Loucy (cell line): Measurements from ENCODE around the gene METAP2.
"Not testable (repeated sequence)": the region's sequence is repeated elsewhere in the genome, so short reads cannot be mapped to it uniquely, and the experiment has no call there.

ENCODE experiments used
- H2AFZ ChIP-seq: fragments of 200-600 bp; sonication (generic); 2 replicates; pipeline ENCODE4 v1.6.0; 2016; ENCODE audit warnings: antibody characterized with exemption, mild to moderate bottlenecking, low read length, moderate library complexity
- H3F3A ChIP-seq: fragments of 200-600 bp; 2 replicates; pipeline ENCODE4 v1.6.0; 2016; ENCODE audit warnings: antibody characterized with exemption, low read depth, mild to moderate bottlenecking
- H3K27me3 ChIP-seq: fragments of 200-600 bp; sonication (generic); 2 replicates; pipeline ENCODE4 v1.6.1; 2014; ENCODE audit warnings: low read length, mild to moderate bottlenecking; ENCODE audit not compliant: insufficient read depth, poor library complexity, severe bottlenecking
- H3K36me3 ChIP-seq: fragments of 200-600 bp; sonication (generic); 2 replicates; pipeline ENCODE4 v1.6.1; 2016; ENCODE audit warnings: low read length; ENCODE audit not compliant: insufficient read depth
- H3K4me1 ChIP-seq: fragments of 200-600 bp; sonication (generic); 2 replicates; pipeline ENCODE4 v1.5.1; 2014; ENCODE audit warnings: low read length, mild to moderate bottlenecking; ENCODE audit not compliant: insufficient read depth, poor library complexity, severe bottlenecking
- H3K4me2 ChIP-seq: fragments of 200-600 bp; sonication (generic); 2 replicates; pipeline ENCODE4 v1.6.0; 2014; ENCODE audit warnings: antibody characterized with exemption, low read length, low read depth, mild to moderate bottlenecking; ENCODE audit not compliant: poor library complexity, severe bottlenecking
- H3K4me3 ChIP-seq: fragments of 200-600 bp; sonication (generic); 2 replicates; pipeline ENCODE4 v1.5.1; 2014; ENCODE audit warnings: low read length, mild to moderate bottlenecking, mixed read lengths; ENCODE audit not compliant: poor library complexity, severe bottlenecking
- H3K79me2 ChIP-seq: fragments of 200-600 bp; sonication (generic); 2 replicates; pipeline ENCODE4 v1.6.1; 2014; ENCODE audit warnings: low read length; ENCODE audit not compliant: insufficient read depth
- H3K9ac ChIP-seq: fragments of 200-600 bp; sonication (generic); 2 replicates; pipeline ENCODE4 v1.6.0; 2014; ENCODE audit warnings: mild to moderate bottlenecking, low read depth, low read length, moderate library complexity; ENCODE audit not compliant: poor library complexity, severe bottlenecking
- H3K9me2 ChIP-seq: fragments of 200-600 bp; sonication (generic); replicated peaks from 2 replicates; pipeline ENCODE4 v1.6.1; 2016; ENCODE audit warnings: low read depth, low read length, mixed read lengths
- H3K9me3 ChIP-seq: fragments of 200-600 bp; sonication (generic); 2 replicates; pipeline ENCODE4 v1.6.1; 2014; ENCODE audit warnings: mild to moderate bottlenecking, antibody characterized with exemption, low read length, low read depth; ENCODE audit not compliant: insufficient read depth
- H4K20me1 ChIP-seq: fragments of 200-600 bp; sonication (generic); 2 replicates; pipeline ENCODE4 v1.6.0; 2014; ENCODE audit warnings: antibody characterized with exemption, low read length, mild to moderate bottlenecking; ENCODE audit not compliant: insufficient read depth, poor library complexity, severe bottlenecking
- EZH2phosphoT487 ChIP-seq: fragments of 200-600 bp; IDR thresholded peaks from 2 replicates; pipeline ENCODE4 v1.6.1; 2018; ENCODE audit warnings: antibody characterized with exemption, mild to moderate bottlenecking, moderate library complexity, borderline replicate concordance
- TF ChIP-seq, protein P1 (sequence below): fragments of 200-600 bp; sonication (generic); conservative IDR thresholded peaks from 2 replicates; pipeline ENCODE4 v1.5.1; 2014; ENCODE audit warnings: mild to moderate bottlenecking, antibody characterized with exemption, low read length

Gene METAP2

DNA sequence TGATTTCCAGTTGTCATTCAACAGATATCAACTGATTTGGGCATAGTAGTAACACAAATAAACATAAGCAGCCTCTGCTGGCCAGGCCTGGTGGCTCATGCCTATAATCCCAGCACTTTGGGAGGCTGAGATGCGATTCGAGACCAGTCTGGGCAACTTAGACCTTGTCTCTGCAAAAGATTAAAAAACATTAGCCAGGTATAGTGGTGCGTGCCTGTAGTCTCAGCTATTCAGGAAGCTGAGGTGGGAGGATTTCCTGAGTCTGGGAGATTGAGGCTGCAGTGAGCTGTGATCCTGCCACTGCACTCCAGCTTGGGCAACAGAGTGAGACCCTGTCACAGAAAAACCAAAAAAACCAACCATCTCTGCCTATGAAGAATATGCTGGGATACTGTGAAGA, 7.1 kb downstream of the METAP2 start:
- Histone ChIP-seq H3K27me3 (no peaks in the 10 kb centered on the region), H3K9me2 (no peaks in the 10 kb centered on the region), H4K20me1 (peaks cover 57% of the 10 kb centered on the region), H3K9me3 (no peaks in the 10 kb centered on the region), H2AFZ (no peak overlapping the region), H3K4me1 (peaks cover 48% of the 10 kb centered on the region), H3K9ac (peak overlapping the region; percentile 7), H3K4me2 (peak overlapping the region; percentile 87), H3K4me3 (peak overlapping the region; percentile 40), H3K79me2 (peaks cover 72% of the 10 kb centered on the region), H3K36me3 (peaks cover 44% of the 10 kb centered on the region; the same call in 1 of the 2 replicates), H3F3A (no peaks in the 10 kb centered on the region)
- TF ChIP-seq EZH2phosphoT487, result no peak
- TF ChIP-seq, protein P1, sequence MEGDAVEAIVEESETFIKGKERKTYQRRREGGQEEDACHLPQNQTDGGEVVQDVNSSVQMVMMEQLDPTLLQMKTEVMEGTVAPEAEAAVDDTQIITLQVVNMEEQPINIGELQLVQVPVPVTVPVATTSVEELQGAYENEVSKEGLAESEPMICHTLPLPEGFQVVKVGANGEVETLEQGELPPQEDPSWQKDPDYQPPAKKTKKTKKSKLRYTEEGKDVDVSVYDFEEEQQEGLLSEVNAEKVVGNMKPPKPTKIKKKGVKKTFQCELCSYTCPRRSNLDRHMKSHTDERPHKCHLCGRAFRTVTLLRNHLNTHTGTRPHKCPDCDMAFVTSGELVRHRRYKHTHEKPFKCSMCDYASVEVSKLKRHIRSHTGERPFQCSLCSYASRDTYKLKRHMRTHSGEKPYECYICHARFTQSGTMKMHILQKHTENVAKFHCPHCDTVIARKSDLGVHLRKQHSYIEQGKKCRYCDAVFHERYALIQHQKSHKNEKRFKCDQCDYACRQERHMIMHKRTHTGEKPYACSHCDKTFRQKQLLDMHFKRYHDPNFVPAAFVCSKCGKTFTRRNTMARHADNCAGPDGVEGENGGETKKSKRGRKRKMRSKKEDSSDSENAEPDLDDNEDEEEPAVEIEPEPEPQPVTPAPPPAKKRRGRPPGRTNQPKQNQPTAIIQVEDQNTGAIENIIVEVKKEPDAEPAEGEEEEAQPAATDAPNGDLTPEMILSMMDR, result 0 out of 2 replicates have a peak, but pooled peaks have one; percentile 23

DNA sequence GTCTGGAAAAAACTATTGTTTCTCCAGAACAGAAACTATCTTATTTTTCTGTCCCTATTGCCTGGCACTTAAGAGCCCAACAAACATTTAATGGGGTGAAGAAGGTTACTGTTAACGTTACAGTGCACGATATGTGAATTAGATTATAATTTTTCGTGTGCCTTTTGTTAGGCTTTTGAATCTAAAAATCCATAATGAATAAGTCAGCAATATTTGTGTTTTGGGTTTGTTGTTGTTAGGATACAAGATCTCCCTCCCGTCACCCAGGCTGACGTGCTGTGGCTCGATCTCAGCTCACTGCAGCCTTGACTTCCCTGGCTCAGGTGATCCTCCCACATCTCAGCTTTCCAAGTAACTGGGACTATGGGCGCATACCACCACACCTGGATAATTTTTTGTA, 7.9 kb downstream of the METAP2 start:
- Histone ChIP-seq H3K36me3 (peaks cover 49% of the 10 kb centered on the region), H3K27me3 (no peaks in the 10 kb centered on the region), H3K9me3 (no peaks in the 10 kb centered on the region), H4K20me1 (peaks cover 50% of the 10 kb centered on the region), H3K9me2 (no peaks in the 10 kb centered on the region), H2AFZ (no peak overlapping the region), H3F3A (no peaks in the 10 kb centered on the region), H3K79me2 (peaks cover 64% of the 10 kb centered on the region), H3K9ac (no peak overlapping the region), H3K4me1 (peaks cover 41% of the 10 kb centered on the region), H3K4me3 (no peak overlapping the region), H3K4me2 (peak overlapping the region; percentile 87)
- TF ChIP-seq EZH2phosphoT487, result no peak
- TF ChIP-seq, protein P1, result no peak

DNA sequence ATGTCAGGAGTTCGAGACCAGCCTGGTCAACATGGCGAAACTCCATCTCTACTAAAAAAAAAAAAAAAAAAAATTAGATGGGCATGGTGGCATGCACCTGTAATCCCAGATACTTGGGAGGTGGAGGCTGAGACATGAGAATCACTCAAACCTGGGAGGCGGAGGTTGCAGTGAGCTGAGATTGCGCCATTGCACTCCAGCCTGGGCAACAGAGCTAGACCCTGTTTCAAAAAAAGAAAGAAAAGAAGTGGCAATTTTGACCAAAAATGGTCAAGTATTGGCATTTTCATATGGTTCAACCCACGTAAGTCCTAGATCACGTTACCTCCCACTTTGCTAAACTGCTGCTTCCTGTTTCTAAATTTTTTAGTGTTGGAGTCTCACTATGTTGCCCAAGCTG, 8.6 kb downstream of the METAP2 start:
- not testable (repeated sequence) for H3K4me2 ChIP-seq, H3K9me2 ChIP-seq, H3K27me3 ChIP-seq, H3K9ac ChIP-seq, H3K9me3 ChIP-seq, H3F3A ChIP-seq, H3K4me3 ChIP-seq, H2AFZ ChIP-seq
- Histone ChIP-seq H3K4me1 (peaks cover 36% of the 10 kb centered on the region), H4K20me1 (peaks cover 46% of the 10 kb centered on the region), H3K79me2 (peaks cover 57% of the 10 kb centered on the region), H3K36me3 (peaks cover 51% of the 10 kb centered on the region)

DNA sequence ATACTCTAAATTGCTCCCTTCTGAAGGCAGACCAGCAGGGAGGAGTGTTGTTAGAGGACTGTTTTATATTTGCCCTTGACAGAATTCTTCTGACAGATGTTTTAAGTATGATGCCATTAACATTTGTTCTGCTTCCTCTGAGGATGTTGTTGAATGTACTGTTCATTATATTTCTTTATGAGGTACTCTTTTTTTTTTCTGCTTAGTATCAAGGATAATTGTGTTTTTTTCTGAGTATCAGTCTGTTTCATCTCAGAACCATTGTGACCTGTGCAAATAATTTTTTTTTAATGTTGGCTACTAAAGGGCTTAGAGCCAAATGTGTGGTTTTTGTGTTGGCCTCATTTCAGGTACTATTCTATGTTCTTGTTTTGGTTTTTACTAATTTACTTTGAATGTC, 10.6 kb downstream of the METAP2 start:
- Histone ChIP-seq H3K9me2 (no peaks in the 10 kb centered on the region), H3F3A (no peaks in the 10 kb centered on the region), H3K9me3 (no peaks in the 10 kb centered on the region), H4K20me1 (peaks cover 34% of the 10 kb centered on the region), H3K36me3 (peaks cover 52% of the 10 kb centered on the region), H3K4me1 (peaks cover 19% of the 10 kb centered on the region), H3K79me2 (peaks cover 37% of the 10 kb centered on the region), H2AFZ (no peak overlapping the region), H3K4me3 (no peak overlapping the region), H3K4me2 (no peak overlapping the region), H3K27me3 (no peaks in the 10 kb centered on the region), H3K9ac (no peak overlapping the region)
- TF ChIP-seq, protein P1, result no peak
- no peak for TF ChIP-seq EZH2phosphoT487
